SKM-1 (cell line): ENCODE data around the gene STEAP2.
"Not testable (repeated sequence)": the region's sequence is repeated elsewhere in the genome, so short reads cannot be mapped to it uniquely, and the experiment has no call there.

ENCODE experiments used
- DNase-seq: peaks from one replicate; lab custom pipeline; 2025; ENCODE audit not compliant: unreplicated experiment; lab: John Stamatoyannopoulos, UW

The STEAP2 gene

GRCh38 chr7:90211391-90212148, at the start of gene STEAP2:
STEAP2 (plus strand) TSS chr7:90211740; CDS start chr7:90225083, 13,343 bp downstream.
- peak; percentile 69 for DNase-seq

GRCh38 chr7:90163534-90163933, 48.0 kb upstream of the STEAP2 start:
- no peak for DNase-seq

- DNase-seq: no peak
Observed at GRCh38 chr7:90165724-90166123, 45.8 kb upstream of the STEAP2 start.

- DNase-seq: no peak
Observed at GRCh38 chr7:90166153-90166552, 45.4 kb upstream of the STEAP2 start.

GRCh38 chr7:90167361-90167760, 44.2 kb upstream of the STEAP2 start:
- DNase-seq: no peak

- DNase-seq: no peak
Observed at GRCh38 chr7:90169891-90170290, 41.6 kb upstream of the STEAP2 start.

- DNase-seq: no peak
Observed at GRCh38 chr7:90172121-90172520, 39.4 kb upstream of the STEAP2 start.

GRCh38 chr7:90172624-90173023, 38.9 kb upstream of the STEAP2 start:
- no peak for DNase-seq

- no peak for DNase-seq
Observed at GRCh38 chr7:90173127-90173844, 38.3 kb upstream of the STEAP2 start.

GRCh38 chr7:90175667-90176066, 35.9 kb upstream of the STEAP2 start:
- no peak for DNase-seq

- no peak for DNase-seq
Observed at GRCh38 chr7:90176195-90176594, 35.3 kb upstream of the STEAP2 start.

GRCh38 chr7:90178166-90178565, 33.4 kb upstream of the STEAP2 start:
- DNase-seq: no peak

- peak; percentile 16 for DNase-seq
Observed at GRCh38 chr7:90178679-90179278, 32.8 kb upstream of the STEAP2 start.

GRCh38 chr7:90180011-90180585, 31.4 kb upstream of the STEAP2 start:
- no peak for DNase-seq

- no peak for DNase-seq
Observed at GRCh38 chr7:90180649-90181048, 30.9 kb upstream of the STEAP2 start.

- DNase-seq: no peak
Observed at GRCh38 chr7:90181485-90181884, 30.1 kb upstream of the STEAP2 start.

- not testable (repeated sequence) for DNase-seq
Observed at GRCh38 chr7:90186290-90186689, 25.2 kb upstream of the STEAP2 start.

- no peak for DNase-seq
Observed at GRCh38 chr7:90187507-90188050, 24.0 kb upstream of the STEAP2 start.

- no peak for DNase-seq
Observed at GRCh38 chr7:90188281-90188680, 23.3 kb upstream of the STEAP2 start.

GRCh38 chr7:90190995-90191394, 20.5 kb upstream of the STEAP2 start:
- no peak for DNase-seq

- no peak for DNase-seq
Observed at GRCh38 chr7:90191648-90192047, 19.9 kb upstream of the STEAP2 start.
